Breast epithelium (tissue), 3 donors: ENCODE measurements around the gene FAM32A.

ENCODE experiments used
- CTCF ChIP-seq, 3 donors: fragments of 450-650 bp; IDR thresholded peaks; one replicate each; pipeline ENCODE4 v1.5.1; 2016 to 2017; ENCODE audit warnings: antibody characterized with exemption in 3 of 3, mild to moderate bottlenecking in 3 of 3, moderate library complexity in 3 of 3
- POLR2A ChIP-seq: fragments of 450-650 bp; IDR thresholded peaks from one replicate; pipeline ENCODE4 v1.6.1; 2016; ENCODE audit warnings: antibody characterized with exemption, mild to moderate bottlenecking, moderate library complexity

GRCh38 chr19:16226184-16226591 is 41.0 kb downstream of the FAM32A start:
- TF ChIP-seq POLR2A, result no peak
- no peak for TF ChIP-seq CTCF (IDR thresholded peaks at IDR 0.05)
